Loucy (cell line): ENCODE measurements around the gene FAM163B.

Experiments used
- H2AFZ ChIP-seq: fragments of 200-600 bp; sonication (generic); 2 replicates; pipeline ENCODE4 v1.6.0; 2016; ENCODE audit warnings: antibody characterized with exemption, mild to moderate bottlenecking, low read length, moderate library complexity
- H3F3A ChIP-seq: fragments of 200-600 bp; 2 replicates; pipeline ENCODE4 v1.6.0; 2016; ENCODE audit warnings: antibody characterized with exemption, low read depth, mild to moderate bottlenecking
- H3K27me3 ChIP-seq: fragments of 200-600 bp; sonication (generic); 2 replicates; pipeline ENCODE4 v1.6.1; 2014; ENCODE audit warnings: low read length, mild to moderate bottlenecking; ENCODE audit not compliant: insufficient read depth, poor library complexity, severe bottlenecking
- H3K36me3 ChIP-seq: fragments of 200-600 bp; sonication (generic); 2 replicates; pipeline ENCODE4 v1.6.1; 2016; ENCODE audit warnings: low read length; ENCODE audit not compliant: insufficient read depth
- H3K4me1 ChIP-seq: fragments of 200-600 bp; sonication (generic); 2 replicates; pipeline ENCODE4 v1.5.1; 2014; ENCODE audit warnings: low read length, mild to moderate bottlenecking; ENCODE audit not compliant: insufficient read depth, poor library complexity, severe bottlenecking
- H3K4me2 ChIP-seq: fragments of 200-600 bp; sonication (generic); 2 replicates; pipeline ENCODE4 v1.6.0; 2014; ENCODE audit warnings: antibody characterized with exemption, low read length, low read depth, mild to moderate bottlenecking; ENCODE audit not compliant: poor library complexity, severe bottlenecking
- H3K4me3 ChIP-seq: fragments of 200-600 bp; sonication (generic); 2 replicates; pipeline ENCODE4 v1.5.1; 2014; ENCODE audit warnings: low read length, mild to moderate bottlenecking, mixed read lengths; ENCODE audit not compliant: poor library complexity, severe bottlenecking
- H3K79me2 ChIP-seq: fragments of 200-600 bp; sonication (generic); 2 replicates; pipeline ENCODE4 v1.6.1; 2014; ENCODE audit warnings: low read length; ENCODE audit not compliant: insufficient read depth
- H3K9ac ChIP-seq: fragments of 200-600 bp; sonication (generic); 2 replicates; pipeline ENCODE4 v1.6.0; 2014; ENCODE audit warnings: mild to moderate bottlenecking, low read depth, low read length, moderate library complexity; ENCODE audit not compliant: poor library complexity, severe bottlenecking
- H3K9me2 ChIP-seq: fragments of 200-600 bp; sonication (generic); replicated peaks from 2 replicates; pipeline ENCODE4 v1.6.1; 2016; ENCODE audit warnings: low read depth, low read length, mixed read lengths
- H3K9me3 ChIP-seq: fragments of 200-600 bp; sonication (generic); 2 replicates; pipeline ENCODE4 v1.6.1; 2014; ENCODE audit warnings: mild to moderate bottlenecking, antibody characterized with exemption, low read length, low read depth; ENCODE audit not compliant: insufficient read depth
- H4K20me1 ChIP-seq: fragments of 200-600 bp; sonication (generic); 2 replicates; pipeline ENCODE4 v1.6.0; 2014; ENCODE audit warnings: antibody characterized with exemption, low read length, mild to moderate bottlenecking; ENCODE audit not compliant: insufficient read depth, poor library complexity, severe bottlenecking
- CTCF ChIP-seq: fragments of 200-600 bp; sonication (generic); conservative IDR thresholded peaks from 2 replicates; pipeline ENCODE4 v1.5.1; 2014; ENCODE audit warnings: mild to moderate bottlenecking, antibody characterized with exemption, low read length
- EZH2phosphoT487 ChIP-seq: fragments of 200-600 bp; IDR thresholded peaks from 2 replicates; pipeline ENCODE4 v1.6.1; 2018; ENCODE audit warnings: antibody characterized with exemption, mild to moderate bottlenecking, moderate library complexity, borderline replicate concordance

Gene FAM163B

GRCh38 chr9:133539991-133540697 is 69.0 kb downstream of the FAM163B start:
- Histone ChIP-seq H3K9me3 (no peaks in the 10 kb centered on the region), H3K27me3 (no peaks in the 10 kb centered on the region), H3K79me2 (no peaks in the 10 kb centered on the region), H3F3A (no peaks in the 10 kb centered on the region), H4K20me1 (no peaks in the 10 kb centered on the region), H3K9ac (no peak overlapping the region), H3K9me2 (no peaks in the 10 kb centered on the region), H3K4me1 (no peaks in the 10 kb centered on the region), H3K4me2 (no peak overlapping the region), H3K36me3 (no peaks in the 10 kb centered on the region), H2AFZ (no peak overlapping the region), H3K4me3 (no peak overlapping the region)
- TF ChIP-seq CTCF (no peak), EZH2phosphoT487 (no peak)

GRCh38 chr9:133538851-133539833 is 70.0 kb downstream of the FAM163B start:
- no peaks in the 10 kb centered on the region for H3K79me2 ChIP-seq
- no peaks in the 10 kb centered on the region for H3K36me3 ChIP-seq
- no peaks in the 10 kb centered on the region for H3K27me3 ChIP-seq
- H3F3A ChIP-seq = no peaks in the 10 kb centered on the region
- no peaks in the 10 kb centered on the region for H3K9me3 ChIP-seq
- H3K4me1 ChIP-seq = peaks cover 7% of the 10 kb centered on the region
- H3K4me2 ChIP-seq = no peak overlapping the region
- no peak overlapping the region for H3K4me3 ChIP-seq
- no peaks in the 10 kb centered on the region for H4K20me1 ChIP-seq
- no peak overlapping the region for H2AFZ ChIP-seq
- H3K9me2 ChIP-seq = no peaks in the 10 kb centered on the region
- no peak overlapping the region for H3K9ac ChIP-seq
- TF ChIP-seq CTCF (no peak), EZH2phosphoT487 (no peak)

GRCh38 chr9:133538176-133538575 is 71.0 kb downstream of the FAM163B start:
- no peaks in the 10 kb centered on the region for H3K27me3 ChIP-seq
- H3K4me2 ChIP-seq = no peak overlapping the region
- H4K20me1 ChIP-seq = no peaks in the 10 kb centered on the region
- H3K79me2 ChIP-seq = no peaks in the 10 kb centered on the region
- no peak overlapping the region for H2AFZ ChIP-seq
- TF ChIP-seq EZH2phosphoT487 = no peak
- TF ChIP-seq CTCF = no peak
- no peak overlapping the region for H3K4me3 ChIP-seq
- H3K36me3 ChIP-seq = no peaks in the 10 kb centered on the region
- H3K4me1 ChIP-seq = peaks cover 17% of the 10 kb centered on the region
- no peak overlapping the region for H3K9ac ChIP-seq
- H3K9me3 ChIP-seq = no peaks in the 10 kb centered on the region
- H3F3A ChIP-seq = no peaks in the 10 kb centered on the region
- H3K9me2 ChIP-seq = no peaks in the 10 kb centered on the region
